ENCODE measurements around the gene ZDHHC7.
"Not testable (repeated sequence)": the region's sequence is repeated elsewhere in the genome, so short reads cannot be mapped to it uniquely, and the experiment has no call there.

The ZDHHC7 gene

GRCh38 chr16:85042606-85043005 is 31.3 kb upstream of the ZDHHC7 start:
- no peak for DNase-seq (ENCODE audit: low read depth)

GRCh38 chr16:85042167-85042526 is 30.8 kb upstream of the ZDHHC7 start:
- DNase-seq (ENCODE audit: low read depth), result no peak

GRCh38 chr16:85041219-85042166 is 30.2 kb upstream of the ZDHHC7 start:
- no peak for DNase-seq (ENCODE audit: low read depth)

GRCh38 chr16:85040685-85041084 is 29.4 kb upstream of the ZDHHC7 start:
- no peak for DNase-seq (ENCODE audit: low read depth)

GRCh38 chr16:85037721-85038120 is 26.4 kb upstream of the ZDHHC7 start:
- no peak for DNase-seq (ENCODE audit: low read depth)

GRCh38 chr16:85037050-85037410 is 25.7 kb upstream of the ZDHHC7 start:
- DNase-seq (ENCODE audit: low read depth), result no peak

- no peak for DNase-seq (ENCODE audit: low read depth)
Measured at GRCh38 chr16:85036236-85037049, 25.1 kb upstream of the ZDHHC7 start.

- no peak for DNase-seq (ENCODE audit: low read depth)
Measured at GRCh38 chr16:85034591-85035433, 23.5 kb upstream of the ZDHHC7 start.

- no peak for DNase-seq (ENCODE audit: low read depth)
Measured at GRCh38 chr16:85033171-85033570, 21.8 kb upstream of the ZDHHC7 start.

- not testable (repeated sequence) for DNase-seq (ENCODE audit: low read depth)
Measured at GRCh38 chr16:85032187-85032586, 20.9 kb upstream of the ZDHHC7 start.

GRCh38 chr16:85031451-85031850 is 20.1 kb upstream of the ZDHHC7 start:
- DNase-seq (ENCODE audit: low read depth), result no peak

- no peak for DNase-seq (ENCODE audit: low read depth)
Measured at GRCh38 chr16:85029981-85030401, 18.7 kb upstream of the ZDHHC7 start.

GRCh38 chr16:85029408-85029784 is 18.1 kb upstream of the ZDHHC7 start:
- peak; percentile 45 for DNase-seq (ENCODE audit: low read depth)

GRCh38 chr16:85028685-85029407 is 17.5 kb upstream of the ZDHHC7 start:
- DNase-seq (ENCODE audit: low read depth), result peak; percentile 46

GRCh38 chr16:85027958-85028684 is 16.8 kb upstream of the ZDHHC7 start:
- DNase-seq (ENCODE audit: low read depth), result no peak

- peak; percentile 93 for DNase-seq (ENCODE audit: low read depth)
Measured at GRCh38 chr16:85027349-85027957, 16.1 kb upstream of the ZDHHC7 start, which contains the start of gene KIAA0513. Gene KIAA0513, plus strand, starts transcription at chr16:85027795. Its CDS starts 39,277 bp downstream, at chr16:85067072.

- DNase-seq (ENCODE audit: low read depth), result no peak
Measured at GRCh38 chr16:85026703-85027102, 15.4 kb upstream of the ZDHHC7 start.

GRCh38 chr16:85025781-85026653 is 14.7 kb upstream of the ZDHHC7 start:
- DNase-seq (ENCODE audit: low read depth), result no peak

- DNase-seq (ENCODE audit: low read depth), result no peak
Measured at GRCh38 chr16:85019659-85020245, 8.4 kb upstream of the ZDHHC7 start.

Measured in activated gamma-delta T cell treated with anti-CD3 and anti-CD28 coated beads, Interleukin-2, amount 50 U/mL, for 16 hours (primary cell).